Measurements from ENCODE around the gene HSD3B2. TPM values are rescaled to one million over a fixed set of nuclear protein-coding genes. Genes with fewer than 3 reads are reported as not detected.

HSD3B2 gene
- total RNA-seq, 2 experiments from 2014 or later: not detected

GRCh38 chr1:119380304-119380703 is 34.6 kb upstream of the HSD3B2 start:
- no peak for DNase-seq
- no peak for ATAC-seq
- no peaks in the 10 kb centered on the region for H3K4me1 Mint-ChIP-seq
- no peaks in the 10 kb centered on the region for H3K36me3 Mint-ChIP-seq
- CTCF ChIA-PET: no interaction called here
- H3K27ac Mint-ChIP-seq: no peak overlapping the region
- no peak overlapping the region for H3K4me3 Mint-ChIP-seq
- no peaks in the 10 kb centered on the region for H3K27me3 Mint-ChIP-seq
- H3K9me3 Mint-ChIP-seq (ENCODE audit: low read depth): no peaks in the 10 kb centered on the region

- no peaks in the 10 kb centered on the region for H3K9me3 Mint-ChIP-seq (ENCODE audit: low read depth)
- no peaks in the 10 kb centered on the region for H3K4me1 Mint-ChIP-seq
- CTCF ChIA-PET: no interaction called here
- ATAC-seq (no peak), DNase-seq (no peak)
- no peaks in the 10 kb centered on the region for H3K27me3 Mint-ChIP-seq
- H3K27ac Mint-ChIP-seq: no peak overlapping the region
- no peak overlapping the region for H3K4me3 Mint-ChIP-seq
- H3K36me3 Mint-ChIP-seq: no peaks in the 10 kb centered on the region
Observed at GRCh38 chr1:119380983-119381662, 33.8 kb upstream of the HSD3B2 start.

DNA sequence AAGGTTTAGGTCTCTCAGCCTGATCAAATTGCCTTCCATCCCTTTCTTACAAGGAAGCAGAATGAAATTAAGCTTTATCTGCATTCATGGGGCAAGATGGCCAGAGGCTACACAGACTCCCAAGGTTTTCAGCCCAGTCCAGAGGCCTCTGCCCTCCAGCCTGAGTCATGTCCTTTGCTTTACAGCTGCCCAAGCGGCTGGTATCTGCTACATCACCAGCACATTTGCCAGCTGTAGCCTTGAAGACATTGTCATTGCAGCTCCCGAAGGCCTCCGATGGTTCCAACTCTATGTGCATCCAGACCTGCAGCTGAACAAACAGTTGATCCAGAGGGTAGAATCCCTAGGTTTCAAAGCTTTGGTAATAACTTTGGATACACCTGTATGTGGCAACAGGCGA is 30.4 kb upstream of the HSD3B2 start:
- no peak overlapping the region for H3K27ac Mint-ChIP-seq
- no peaks in the 10 kb centered on the region for H3K4me1 Mint-ChIP-seq
- DNase-seq (no peak), ATAC-seq (no peak)
- CTCF ChIA-PET: no interaction called here
- H3K4me3 Mint-ChIP-seq: no peak overlapping the region
- no peaks in the 10 kb centered on the region for H3K9me3 Mint-ChIP-seq (ENCODE audit: low read depth)
- H3K27me3 Mint-ChIP-seq: peaks cover 2% of the 10 kb centered on the region
- H3K36me3 Mint-ChIP-seq: no peaks in the 10 kb centered on the region

- CTCF ChIA-PET: interaction anchor here (1.3 kb wide), 1 partner anchor 13 kb away, joined by 3 read pairs; no protein-coding TSS in a partner anchor
- DNase-seq (no peak), ATAC-seq (no peak)
- H3K9me3 Mint-ChIP-seq (ENCODE audit: low read depth): no peaks in the 10 kb centered on the region
- H3K36me3 Mint-ChIP-seq: no peaks in the 10 kb centered on the region
- peaks cover 2% of the 10 kb centered on the region for H3K27me3 Mint-ChIP-seq
- H3K27ac Mint-ChIP-seq: no peak overlapping the region
- no peak overlapping the region for H3K4me3 Mint-ChIP-seq
- no peaks in the 10 kb centered on the region for H3K4me1 Mint-ChIP-seq
Observed at GRCh38 chr1:119385650-119386049, 29.3 kb upstream of the HSD3B2 start.

GRCh38 chr1:119387858-119388257 is 27.1 kb upstream of the HSD3B2 start:
- no peaks in the 10 kb centered on the region for H3K36me3 Mint-ChIP-seq
- H3K4me3 Mint-ChIP-seq: no peak overlapping the region
- CTCF ChIA-PET: no interaction called here

DNA sequence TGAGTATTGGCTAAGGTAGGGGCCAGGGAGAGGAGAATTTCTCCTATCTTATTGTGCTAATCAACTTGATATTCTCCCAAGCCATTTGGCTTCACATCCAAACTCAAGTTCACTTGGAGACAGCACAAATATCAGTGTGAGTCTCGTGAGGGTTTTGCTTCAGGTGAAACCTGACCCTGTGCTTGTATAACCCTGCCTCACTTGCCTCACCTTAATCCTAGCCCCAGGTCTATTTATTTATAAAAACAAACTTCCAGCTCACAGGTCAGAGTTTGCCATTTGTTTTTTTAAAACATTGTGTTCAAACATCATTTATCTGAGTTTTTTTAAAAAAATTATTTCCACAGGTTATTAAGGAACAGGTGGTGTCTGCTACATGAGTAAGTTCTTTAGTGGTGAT is 26.5 kb upstream of the HSD3B2 start:
- no peak overlapping the region for H3K27ac Mint-ChIP-seq
- no peaks in the 10 kb centered on the region for H3K9me3 Mint-ChIP-seq (ENCODE audit: low read depth)
- CTCF ChIA-PET: no interaction called here
- H3K4me3 Mint-ChIP-seq: no peak overlapping the region
- ATAC-seq (no peak), DNase-seq (no peak)
- no peaks in the 10 kb centered on the region for H3K36me3 Mint-ChIP-seq
- no peaks in the 10 kb centered on the region for H3K4me1 Mint-ChIP-seq
- H3K27me3 Mint-ChIP-seq: peaks cover 2% of the 10 kb centered on the region

More at GRCh38 chr1:119387858-119388257, 27.1 kb upstream of the HSD3B2 start:
- H3K4me1 Mint-ChIP-seq: no peaks in the 10 kb centered on the region
- H3K9me3 Mint-ChIP-seq (ENCODE audit: low read depth): no peaks in the 10 kb centered on the region
- ATAC-seq (no peak), DNase-seq (no peak)
- peaks cover 2% of the 10 kb centered on the region for H3K27me3 Mint-ChIP-seq
- no peak overlapping the region for H3K27ac Mint-ChIP-seq

GRCh38 chr1:119390526-119390925 is 24.4 kb upstream of the HSD3B2 start:
- H3K27ac Mint-ChIP-seq: no peak overlapping the region
- ATAC-seq (no peak), DNase-seq (no peak)
- no peak overlapping the region for H3K4me3 Mint-ChIP-seq
- H3K36me3 Mint-ChIP-seq: no peaks in the 10 kb centered on the region
- CTCF ChIA-PET: no interaction called here
- no peaks in the 10 kb centered on the region for H3K9me3 Mint-ChIP-seq (ENCODE audit: low read depth)
- no peaks in the 10 kb centered on the region for H3K4me1 Mint-ChIP-seq
- peaks cover 2% of the 10 kb centered on the region for H3K27me3 Mint-ChIP-seq

DNA sequence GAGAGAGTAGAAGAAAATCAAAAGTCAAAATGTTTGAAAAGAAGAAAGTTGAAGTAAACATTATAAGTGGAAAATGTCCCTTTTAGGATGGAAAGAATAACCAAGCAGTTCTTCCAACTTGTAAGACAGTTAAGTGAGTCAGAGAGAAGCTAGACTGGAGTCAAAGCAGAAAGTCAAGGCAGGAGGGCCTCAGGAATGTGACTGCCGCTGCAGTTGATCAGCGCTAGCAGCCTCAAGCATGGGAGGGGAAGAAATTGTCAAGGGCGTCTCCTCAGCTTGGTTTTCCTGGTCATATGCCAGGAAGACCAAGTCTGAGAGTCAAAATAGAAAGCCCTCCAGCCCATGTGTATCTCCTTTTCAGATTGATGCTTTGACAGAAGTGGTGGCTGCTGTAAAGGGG is 23.2 kb upstream of the HSD3B2 start:
- no peak overlapping the region for H3K4me3 Mint-ChIP-seq
- no peaks in the 10 kb centered on the region for H3K4me1 Mint-ChIP-seq
- H3K36me3 Mint-ChIP-seq: no peaks in the 10 kb centered on the region
- no peaks in the 10 kb centered on the region for H3K9me3 Mint-ChIP-seq (ENCODE audit: low read depth)
- CTCF ChIA-PET: no interaction called here
- H3K27ac Mint-ChIP-seq: no peak overlapping the region
- DNase-seq (no peak), ATAC-seq (no peak)
- H3K27me3 Mint-ChIP-seq: peaks cover 2% of the 10 kb centered on the region

DNA sequence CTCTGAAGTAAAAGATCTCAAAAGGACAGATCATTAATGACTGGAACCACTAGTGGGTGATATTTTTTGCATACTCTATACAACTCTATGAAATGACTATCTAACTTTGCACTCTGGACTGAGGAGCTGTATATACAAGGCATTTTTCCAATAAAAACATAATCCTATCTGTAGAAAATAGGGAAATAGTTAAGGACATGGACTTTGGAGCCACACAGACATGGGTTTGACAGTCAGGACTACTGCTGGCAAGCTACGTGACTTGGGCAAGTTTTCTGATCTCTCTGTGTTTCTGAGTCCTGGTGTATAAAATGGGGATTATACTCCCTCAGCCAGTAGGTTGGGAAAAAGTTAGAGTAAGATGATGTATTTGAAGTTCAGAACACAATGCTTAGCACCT is 20.9 kb upstream of the HSD3B2 start:
- H3K27me3 Mint-ChIP-seq: peaks cover 2% of the 10 kb centered on the region
- no peaks in the 10 kb centered on the region for H3K9me3 Mint-ChIP-seq (ENCODE audit: low read depth)
- no peaks in the 10 kb centered on the region for H3K4me1 Mint-ChIP-seq
- H3K4me3 Mint-ChIP-seq: no peak overlapping the region
- H3K27ac Mint-ChIP-seq: no peak overlapping the region
- ATAC-seq: no peak
- no peak for DNase-seq
- no peaks in the 10 kb centered on the region for H3K36me3 Mint-ChIP-seq
- CTCF ChIA-PET: no interaction called here

DNA sequence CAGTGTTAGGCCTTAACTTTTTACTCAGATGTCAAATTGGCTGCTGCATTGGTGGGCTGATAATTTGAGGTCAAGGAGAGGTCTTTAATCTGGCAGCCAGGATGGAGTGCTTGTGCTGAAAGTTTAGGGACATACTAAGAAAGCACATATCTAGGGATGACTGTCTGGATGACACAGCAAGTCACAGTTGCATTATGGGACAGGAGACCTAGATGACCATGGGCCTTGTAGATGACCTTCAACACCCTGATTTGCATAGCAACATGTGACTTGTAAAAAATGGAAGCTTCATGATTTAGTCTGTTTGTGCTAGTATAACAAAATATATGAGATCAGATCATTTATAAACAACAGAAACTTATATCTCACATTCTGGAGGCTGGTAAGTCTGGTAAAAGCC is 18.0 kb upstream of the HSD3B2 start:
- CTCF ChIA-PET: no interaction called here
- Mint-ChIP-seq H3K27me3 (no peaks in the 10 kb centered on the region), H3K4me3 (no peak overlapping the region), H3K27ac (no peak overlapping the region), H3K4me1 (no peaks in the 10 kb centered on the region), H3K9me3 (ENCODE audit: low read depth) (no peaks in the 10 kb centered on the region), H3K36me3 (no peaks in the 10 kb centered on the region)
- DNase-seq (no peak), ATAC-seq (no peak)

- Mint-ChIP-seq H3K4me3 (no peak overlapping the region), H3K27me3 (no peaks in the 10 kb centered on the region), H3K9me3 (ENCODE audit: low read depth) (no peaks in the 10 kb centered on the region), H3K4me1 (no peaks in the 10 kb centered on the region), H3K36me3 (no peaks in the 10 kb centered on the region), H3K27ac (no peak overlapping the region)
- DNase-seq (no peak), ATAC-seq (no peak)
- CTCF ChIA-PET: no interaction called here
Observed at GRCh38 chr1:119397986-119398385, 17.0 kb upstream of the HSD3B2 start.

DNA sequence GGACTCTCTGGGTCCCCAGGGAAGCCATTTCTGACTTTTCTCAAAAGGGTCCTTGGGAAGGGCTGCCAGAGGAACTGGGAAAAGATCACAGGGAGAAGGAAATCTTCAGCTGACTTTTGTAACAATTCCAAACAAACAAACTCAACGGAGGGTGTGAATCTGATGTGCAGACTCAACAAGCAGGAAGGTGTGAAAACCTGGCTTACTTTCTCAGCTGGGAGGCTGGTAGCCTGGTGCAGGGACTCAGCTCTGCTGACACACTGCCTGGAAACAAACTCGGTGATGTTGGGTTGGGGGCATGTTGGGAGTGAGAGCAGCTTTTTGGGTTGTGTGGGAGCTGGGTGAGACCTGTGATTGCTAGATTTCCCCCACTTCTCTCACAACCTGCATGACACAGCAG is 10.2 kb upstream of the HSD3B2 start:
- Mint-ChIP-seq H3K27ac (no peak overlapping the region), H3K36me3 (no peaks in the 10 kb centered on the region), H3K27me3 (peaks cover 2% of the 10 kb centered on the region), H3K4me3 (no peak overlapping the region), H3K4me1 (no peaks in the 10 kb centered on the region), H3K9me3 (ENCODE audit: low read depth) (no peaks in the 10 kb centered on the region)
- CTCF ChIA-PET: no interaction called here
- DNase-seq (no peak), ATAC-seq (no peak)

DNA sequence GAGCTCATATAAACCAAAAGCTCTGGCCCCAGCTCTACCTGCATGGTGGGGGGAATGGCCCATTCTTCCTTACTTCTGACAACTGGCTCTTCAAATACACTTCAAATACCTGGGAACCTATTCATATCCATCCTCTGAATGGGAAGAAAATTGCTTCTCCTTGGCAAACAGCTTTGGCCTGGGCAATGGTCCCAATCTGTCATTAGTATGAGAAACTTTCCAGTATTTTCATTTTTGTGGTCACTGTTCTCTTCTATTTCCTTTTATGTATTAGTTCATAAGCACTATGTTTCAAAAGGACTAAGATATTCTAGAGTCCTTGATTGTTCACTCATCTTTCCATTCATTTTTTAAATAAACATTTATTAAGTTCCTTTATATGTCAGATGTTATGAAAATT is 5.2 kb upstream of the HSD3B2 start:
- ATAC-seq: no peak
- Mint-ChIP-seq H3K36me3 (no peaks in the 10 kb centered on the region), H3K4me1 (no peaks in the 10 kb centered on the region), H3K27ac (no peak overlapping the region), H3K9me3 (ENCODE audit: low read depth) (no peaks in the 10 kb centered on the region), H3K27me3 (peaks cover 3% of the 10 kb centered on the region), H3K4me3 (no peak overlapping the region)
- no peak for DNase-seq
- CTCF ChIA-PET: no interaction called here

DNA sequence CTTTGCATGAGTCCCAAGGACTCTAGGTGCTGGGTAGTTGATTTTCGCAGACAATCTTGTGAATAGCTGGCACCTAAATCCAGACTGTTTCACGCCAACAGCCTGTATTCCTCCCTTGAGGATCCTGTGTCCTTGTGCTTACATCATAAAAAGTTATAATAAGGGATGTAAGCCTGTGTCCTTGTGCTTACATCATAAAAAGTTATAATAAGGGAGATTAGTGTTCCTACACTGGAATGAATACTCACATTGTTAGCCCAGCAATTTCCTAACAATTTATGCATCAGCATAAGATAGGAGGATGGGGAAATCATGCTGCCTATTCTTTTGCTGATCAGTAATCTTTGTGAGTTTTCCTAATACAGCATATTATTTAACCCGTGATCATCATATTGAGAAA is 4.0 kb upstream of the HSD3B2 start:
- no peak overlapping the region for H3K27ac Mint-ChIP-seq
- H3K4me1 Mint-ChIP-seq: no peaks in the 10 kb centered on the region
- CTCF ChIA-PET: no interaction called here
- H3K9me3 Mint-ChIP-seq (ENCODE audit: low read depth): no peaks in the 10 kb centered on the region
- no peak overlapping the region for H3K4me3 Mint-ChIP-seq
- no peak for DNase-seq
- no peaks in the 10 kb centered on the region for H3K36me3 Mint-ChIP-seq
- H3K27me3 Mint-ChIP-seq: peaks cover 3% of the 10 kb centered on the region
- ATAC-seq: no peak

Measured in activated CD8-positive, alpha-beta memory T cell treated with anti-CD3 and anti-CD28 coated beads, Interleukin-2, amount 10 ng/mL, durations not matched to agents 7 days and 5 days (primary cell).